ENCODE results near the gene PIAS4. TPM values are rescaled to one million over a fixed set of nuclear protein-coding genes. Genes with fewer than 3 reads are reported as not detected.

PIAS4 gene
- total and polyA plus RNA-seq, 9 of the 15 experiments (the other 6 are each of a cell fraction or from before 2014, with no cell fraction given): 0.27 to 34.9 (median 14.4) TPM

- Histone ChIP-seq H3K27ac (ENCODE audit: extremely low read depth, low read depth, low read length) (peak overlapping the region; percentile 79), H3K4me1 (replicated peaks in 1 of 2; ENCODE audit: control insufficient read depth in 2 of 2, insufficient read depth in 2 of 2, low read length in 2 of 2) (peaks cover 24 to 36% of the 10 kb centered on the region in 2 experiments), H3K36me3 (ENCODE audit: control insufficient read depth, insufficient read depth, low read length) (no peaks in the 10 kb centered on the region), H3K4me2 (ENCODE audit: insufficient read depth, low read length) (peak overlapping the region; percentile 67; the same call in 1 of the 2 replicates), H3K9me3 (replicated peaks; ENCODE audit: control insufficient read depth, insufficient read depth, low read depth, low read length) (no peaks in the 10 kb centered on the region), H2AFZ (ENCODE audit: low read depth, low read length) (peak overlapping the region; percentile 95), H3K9me1 (ENCODE audit: control insufficient read depth, insufficient read depth, low read length) (no peaks in the 10 kb centered on the region), H4K20me1 (replicated peaks; ENCODE audit: control insufficient read depth, insufficient read depth, low read length) (no peaks in the 10 kb centered on the region), H3K9ac (ENCODE audit: insufficient read depth in 1 of 2, low read depth in 2 of 2, low read length in 2 of 2) (peak overlapping the region; percentile 67 to 89), H3K79me2 (ENCODE audit: control insufficient read depth, insufficient read depth, low read length) (no peaks in the 10 kb centered on the region), H3K4me3 (no peak overlapping the region), H3K27me3 (ENCODE audit: control insufficient read depth in 2 of 2, insufficient read depth in 2 of 2, low read length in 2 of 2) (no peaks in the 10 kb centered on the region)
- FAIRE-seq: peak; percentile 71
- ChIA-PET CTCF (ENCODE audit: low intra/inter-chr PET ratio) (no interaction called here), POLR2A (interaction anchor here (0.9 to 1.4 kb wide), 3 partner anchors 10 to 92 kb away, joined by 4 read pairs; partner anchors contain the start of gene ZBTB7A)
- WGBS (ENCODE audit: insufficient coverage, low coverage, missing lambda C conversion rate): 71% methylated on average over 3 of the region's 3 CpGs
- peak; percentile 20 for ATAC-seq
- no TSS peak for BruUV-seq (replicated peaks)
- no peak for TF ChIP-seq ZBTB11 (CRISPR knock-in tag; IDR thresholded peaks at IDR 0.05)
- peak; percentile 3 for TF ChIP-seq POU5F1 (IDR thresholded peaks at IDR 0.05; ENCODE audit: borderline replicate concordance, low read depth, low read length, partially characterized antibody)
- peak; percentile 27 for TF ChIP-seq PRDM10 (IDR thresholded peaks at IDR 0.05; ENCODE audit: partially characterized antibody)
- TF ChIP-seq E2F6 (IDR thresholded peaks at IDR 0.05; ENCODE audit: borderline replicate concordance in 1 of 2, extremely low read depth in 1 of 2, insufficient read depth in 1 of 2, insufficient read length in 1 of 2, low read depth in 1 of 2, low read length in 1 of 2, poor library complexity in 1 of 2, severe bottlenecking in 1 of 2): no peak
- intact Hi-C loops (cut with micrococcal nuclease): no loop called here
- in situ Hi-C loops (cut with MboI): no loop called here
- no peak for DNase-seq (ENCODE audit: extremely low read depth in 1 of 4, low spot score in 3 of 4)
Observed at GRCh38 chr19:4077007-4077374, 69.5 kb downstream of the PIAS4 start.
